ENCODE data around the gene CADPS2. TPM values are rescaled to one million over a fixed set of nuclear protein-coding genes. Genes with fewer than 3 reads are reported as not detected.

Gene CADPS2
- total and polyA plus RNA-seq, 2 donors (not counting 1 experiment from before 2014, with no cell fraction given): not detected

- ATAC-seq (ENCODE audit: low read depth) (no peak), DNase-seq (no peak)
- TF ChIP-seq EZH2 (IDR thresholded peaks at IDR 0.05; ENCODE audit: borderline replicate concordance, insufficient read depth, low read depth, low read length, poor library complexity, severe bottlenecking) (no peak), CTCF (IDR thresholded peaks at IDR 0.05) (no peak)
- Histone ChIP-seq H3K27me3 (replicated peaks in 1 of 4; ENCODE audit: control extremely low read depth in 1 of 4, control insufficient read depth in 3 of 4, insufficient read depth in 4 of 4, low read length in 3 of 4) (peaks cover 0 to 33% (median 26%) of the 10 kb centered on the region in 4 experiments), H3K4me2 (replicated peaks; ENCODE audit: low read depth, low read length, poor library complexity, severe bottlenecking) (no peak overlapping the region), H3K9ac (ENCODE audit: low read length) (no peak overlapping the region), H3K4me1 (ENCODE audit: control insufficient read depth in 2 of 2, insufficient read depth in 2 of 2, low read length in 2 of 2) (peaks cover 4 to 5% of the 10 kb centered on the region in 2 donors), H3K4me3 (ENCODE audit: control extremely low read depth in 1 of 5, extremely low read depth in 1 of 5, insufficient read depth in 1 of 5, low read depth in 2 of 5, low read length in 4 of 5) (no peak overlapping the region), H2AFZ (ENCODE audit: insufficient read depth, low read depth, low read length, poor library complexity, severe bottlenecking) (no peak overlapping the region), H3K27ac (ENCODE audit: low read length in 2 of 2) (no peak overlapping the region), H3K79me2 (ENCODE audit: control insufficient read depth, insufficient read depth, low read length) (no peaks in the 10 kb centered on the region), H4K20me1 (ENCODE audit: control insufficient read depth, insufficient read depth, low read length, poor library complexity, severe bottlenecking) (no peaks in the 10 kb centered on the region), H3K36me3 (replicated peaks in 1 of 2; ENCODE audit: control extremely low read depth in 1 of 2, control insufficient read depth in 1 of 2, extremely low read depth in 1 of 2, insufficient read depth in 2 of 2, low read length in 1 of 2) (no peaks in the 10 kb centered on the region), H3K9me3 (ENCODE audit: control extremely low read depth in 1 of 3, control insufficient read depth in 2 of 3, insufficient read depth in 1 of 3, low read length in 2 of 3) (peaks cover 0 to 4% (median 0%) of the 10 kb centered on the region in 3 donors)
- H3K9me3 Mint-ChIP-seq (ENCODE audit: insufficient read depth): no peaks in the 10 kb centered on the region
- intact Hi-C loops (cut with micrococcal nuclease): no loop called here
- H3K4me1 Mint-ChIP-seq: peaks cover 10% of the 10 kb centered on the region
- H3K27me3 Mint-ChIP-seq: peaks cover 47% of the 10 kb centered on the region
- H3K4me3 Mint-ChIP-seq: no peak overlapping the region
- POLR2A ChIA-PET: no interaction called here
- no peak overlapping the region for H3K27ac Mint-ChIP-seq
- CTCF ChIA-PET: no interaction called here
Observed at GRCh38 chr7:122887848-122888247, 1.6 kb upstream of the CADPS2 start.

- Histone ChIP-seq H3K79me2 (ENCODE audit: control insufficient read depth, insufficient read depth, low read length) (no peaks in the 10 kb centered on the region), H3K27ac (ENCODE audit: low read length in 2 of 2) (no peak overlapping the region), H3K4me2 (replicated peaks; ENCODE audit: low read depth, low read length, poor library complexity, severe bottlenecking) (peak overlapping the region; percentile 67), H3K36me3 (replicated peaks in 1 of 2; ENCODE audit: control extremely low read depth in 1 of 2, control insufficient read depth in 1 of 2, extremely low read depth in 1 of 2, insufficient read depth in 2 of 2, low read length in 1 of 2) (no peaks in the 10 kb centered on the region), H3K9ac (ENCODE audit: low read length) (no peak overlapping the region), H3K27me3 (replicated peaks in 1 of 4; ENCODE audit: control extremely low read depth in 1 of 4, control insufficient read depth in 3 of 4, insufficient read depth in 4 of 4, low read length in 3 of 4) (peaks cover 0 to 33% (median 26%) of the 10 kb centered on the region in 4 experiments), H3K4me1 (ENCODE audit: control insufficient read depth in 2 of 2, insufficient read depth in 2 of 2, low read length in 2 of 2) (peaks cover 4 to 5% of the 10 kb centered on the region in 2 donors), H3K4me3 (ENCODE audit: control extremely low read depth in 1 of 5, extremely low read depth in 1 of 5, insufficient read depth in 1 of 5, low read depth in 2 of 5, low read length in 4 of 5) (no peak overlapping the region), H2AFZ (ENCODE audit: insufficient read depth, low read depth, low read length, poor library complexity, severe bottlenecking) (peak overlapping the region; percentile 54), H4K20me1 (ENCODE audit: control insufficient read depth, insufficient read depth, low read length, poor library complexity, severe bottlenecking) (no peaks in the 10 kb centered on the region), H3K9me3 (ENCODE audit: control extremely low read depth in 1 of 3, control insufficient read depth in 2 of 3, insufficient read depth in 1 of 3, low read length in 2 of 3) (peaks cover 0 to 4% (median 0%) of the 10 kb centered on the region in 3 donors)
- DNase-seq (no peak), ATAC-seq (ENCODE audit: low read depth) (no peak)
- Mint-ChIP-seq H3K27ac (no peak overlapping the region), H3K4me3 (peak overlapping the region; percentile 69), H3K4me1 (peaks cover 10% of the 10 kb centered on the region), H3K27me3 (peaks cover 52% of the 10 kb centered on the region), H3K9me3 (ENCODE audit: insufficient read depth) (no peaks in the 10 kb centered on the region)
- WGBS (ENCODE audit: insufficient coverage): 4% methylated on average over 10 of the region's 12 CpGs
- ChIA-PET CTCF (no interaction called here), POLR2A (no interaction called here)
- TF ChIP-seq CTCF (IDR thresholded peaks at IDR 0.05): no peak
- TF ChIP-seq EZH2 (IDR thresholded peaks at IDR 0.05; ENCODE audit: borderline replicate concordance, insufficient read depth, low read depth, low read length, poor library complexity, severe bottlenecking): no peak
- intact Hi-C loops (cut with micrococcal nuclease): no loop called here
Observed at GRCh38 chr7:122887198-122887597, 938 bp upstream of the CADPS2 start.
